Activated CD4-positive, alpha-beta memory T cell treated with anti-CD3 and anti-CD28 coated beads, Interleukin-2, amount 10 ng/mL, durations not matched to agents 7 days and 5 days (primary cell): ENCODE results near the gene SYTL2. TPM values are rescaled to one million over a fixed set of nuclear protein-coding genes. Genes with fewer than 3 reads are reported as not detected.

Source experiments
- CTCF ChIA-PET: fragments of 350-600 bp; sonication (Branson Sonifier 250); formaldehyde crosslinking; loops from one replicate; lab custom pipeline; 2021; ENCODE audit warnings: antibody characterized with exemption, inconsistent platforms; lab: Charles Lee
- POLR2A ChIA-PET: fragments of 350-600 bp; sonication (Branson Sonifier 250); formaldehyde crosslinking; loops from one replicate; lab custom pipeline; 2021; ENCODE audit warnings: antibody characterized with exemption; lab: Charles Lee
- DNase-seq: peaks from one replicate; pipeline ENCODE4 v3.0.0-alpha.2; 2020
- H3K27ac Mint-ChIP-seq: one replicate; pipeline ENCODE4 v1.8.0; 2021; ENCODE audit warnings: mild to moderate bottlenecking, mixed read lengths
- H3K27me3 Mint-ChIP-seq: one replicate; pipeline ENCODE4 v1.8.0; 2021; ENCODE audit warnings: mixed read lengths
- H3K36me3 Mint-ChIP-seq: one replicate; pipeline ENCODE4 v1.8.0; 2021; ENCODE audit warnings: low read depth, mixed read lengths
- H3K4me1 Mint-ChIP-seq: one replicate; pipeline ENCODE4 v1.8.0; 2021; ENCODE audit warnings: mixed read lengths
- H3K4me3 Mint-ChIP-seq: one replicate; pipeline ENCODE4 v1.8.0; 2021; ENCODE audit warnings: mild to moderate bottlenecking, mixed read lengths
- H3K9me3 Mint-ChIP-seq: one replicate; pipeline ENCODE4 v1.8.0; 2021; ENCODE audit warnings: mixed read lengths
- total RNA-seq, 2 experiments: library from RNA; stranded (reverse); gene quantifications; one replicate each; pipeline ENCODE4 v1.2.3, GENCODE V29; 2021

SYTL2 gene
- total RNA-seq, 2 experiments from 2014 or later, result 93.0 to 99.2 TPM

GRCh38 chr11:85823816-85824215, 12.9 kb upstream of the SYTL2 start:
- no peaks in the 10 kb centered on the region for H3K36me3 Mint-ChIP-seq
- ChIA-PET POLR2A (interaction anchor here (0.5 to 4.9 kb wide), 20 partner anchors 9 to 464 kb away, joined by 3 to 32 read pairs (median 4); partner anchors contain the start of genes CCDC83, CREBZF, EED and TMEM126B), CTCF (interaction anchor here (0.6 to 3.3 kb wide), 12 partner anchors 10 to 468 kb away, joined by 3 to 20 read pairs (median 3); partner anchors contain the start of genes CCDC83, CREBZF and SYTL2)
- H3K4me1 Mint-ChIP-seq, result peaks cover 72% of the 10 kb centered on the region
- DNase-seq, result peak; percentile 85
- H3K27ac Mint-ChIP-seq, result peak overlapping the region; percentile 90
- H3K4me3 Mint-ChIP-seq, result peak overlapping the region; percentile 46
- H3K27me3 Mint-ChIP-seq, result no peaks in the 10 kb centered on the region
- no peaks in the 10 kb centered on the region for H3K9me3 Mint-ChIP-seq

DNA sequence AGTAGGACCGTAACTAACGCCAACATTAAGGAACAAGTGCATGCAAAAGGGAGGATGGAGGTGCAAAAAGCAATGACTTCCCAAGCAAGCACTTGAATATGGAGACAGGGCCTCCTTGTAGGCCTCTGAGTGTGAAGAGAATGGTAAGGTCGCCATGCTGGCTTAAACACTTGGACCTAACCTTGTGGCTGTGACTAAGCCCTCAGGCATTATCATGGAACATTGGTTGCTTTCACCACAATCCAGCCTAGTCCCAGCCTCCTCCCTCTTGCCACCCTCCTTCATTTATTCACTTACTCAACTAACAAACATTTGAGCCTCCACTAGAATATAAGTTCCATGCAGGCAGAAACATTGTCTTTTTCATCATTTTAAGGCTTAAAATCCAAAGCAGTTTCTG, 11.9 kb upstream of the SYTL2 start:
- Mint-ChIP-seq H3K27ac (peak overlapping the region; percentile 51), H3K9me3 (no peaks in the 10 kb centered on the region), H3K4me3 (no peak overlapping the region), H3K36me3 (no peaks in the 10 kb centered on the region), H3K4me1 (peaks cover 63% of the 10 kb centered on the region), H3K27me3 (no peaks in the 10 kb centered on the region)
- CTCF ChIA-PET, result interaction anchor here (1.2 to 1.5 kb wide), 3 partner anchors 9 to 159 kb away, joined by 3 read pairs; no protein-coding TSS in a partner anchor
- POLR2A ChIA-PET, result interaction anchor here (1.3 to 4.9 kb wide), 3 partner anchors 8 to 159 kb away, joined by 5 to 32 read pairs (median 15); partner anchors contain the start of gene CREBZF
- DNase-seq, result no peak

- no peaks in the 10 kb centered on the region for H3K27me3 Mint-ChIP-seq
- CTCF ChIA-PET, result interaction anchor here (0.8 to 1.5 kb wide), 3 partner anchors 10 to 158 kb away, joined by 3 read pairs; no protein-coding TSS in a partner anchor
- H3K9me3 Mint-ChIP-seq, result no peaks in the 10 kb centered on the region
- H3K4me3 Mint-ChIP-seq, result no peak overlapping the region
- DNase-seq, result no peak
- peaks cover 52% of the 10 kb centered on the region for H3K4me1 Mint-ChIP-seq
- H3K27ac Mint-ChIP-seq, result no peak overlapping the region
- POLR2A ChIA-PET, result interaction anchor here (1.0 to 1.4 kb wide), 2 partner anchors 11 to 69 kb away, joined by 3 read pairs; no protein-coding TSS in a partner anchor
- H3K36me3 Mint-ChIP-seq, result no peaks in the 10 kb centered on the region
Observed at GRCh38 chr11:85821636-85822035, 10.7 kb upstream of the SYTL2 start.

DNA sequence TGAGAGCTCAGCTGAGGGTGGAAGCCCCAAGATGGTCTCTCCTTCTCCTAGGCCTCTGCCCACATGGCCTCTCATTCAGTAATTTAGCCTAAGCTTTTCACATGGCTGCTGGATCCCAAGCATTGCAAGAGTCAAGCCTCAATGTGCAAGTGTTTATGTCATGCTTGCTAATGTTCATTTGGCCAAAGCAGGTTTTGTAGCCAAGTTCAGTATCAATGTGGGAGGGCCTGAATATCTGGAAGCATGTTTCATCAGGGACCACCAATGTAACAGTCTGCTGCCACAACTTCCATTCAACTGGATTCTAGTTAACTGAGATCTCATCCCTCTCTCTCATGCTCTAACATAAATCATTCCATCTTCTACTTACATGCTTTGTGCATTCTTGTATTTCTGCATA, 8.5 kb upstream of the SYTL2 start:
- peaks cover 37% of the 10 kb centered on the region for H3K4me1 Mint-ChIP-seq
- DNase-seq, result no peak
- ChIA-PET POLR2A (no interaction called here), CTCF (no interaction called here)
- H3K9me3 Mint-ChIP-seq, result no peaks in the 10 kb centered on the region
- H3K4me3 Mint-ChIP-seq, result no peak overlapping the region
- no peaks in the 10 kb centered on the region for H3K36me3 Mint-ChIP-seq
- H3K27ac Mint-ChIP-seq, result no peak overlapping the region
- H3K27me3 Mint-ChIP-seq, result peaks cover 2% of the 10 kb centered on the region

GRCh38 chr11:85815186-85815931, 4.4 kb upstream of the SYTL2 start:
- Mint-ChIP-seq H3K4me1 (peaks cover 22% of the 10 kb centered on the region), H3K4me3 (no peak overlapping the region), H3K9me3 (no peaks in the 10 kb centered on the region), H3K27ac (no peak overlapping the region), H3K36me3 (peaks cover 3% of the 10 kb centered on the region), H3K27me3 (peaks cover 7% of the 10 kb centered on the region)
- CTCF ChIA-PET, result interaction anchor here (1.0 to 1.3 kb wide), 3 partner anchors 11 to 167 kb away, joined by 3 to 6 read pairs (median 5); partner anchors contain the start of gene CCDC83
- POLR2A ChIA-PET, result interaction anchor here (1.7 to 1.8 kb wide), 3 partner anchors 9 to 167 kb away, joined by 5 to 15 read pairs (median 5); partner anchors contain the start of genes CCDC83 and TMEM126A
- DNase-seq, result no peak

GRCh38 chr11:85813721-85814120, 2.8 kb upstream of the SYTL2 start:
- no peak for DNase-seq
- H3K36me3 Mint-ChIP-seq, result peaks cover 3% of the 10 kb centered on the region
- H3K27me3 Mint-ChIP-seq, result peaks cover 7% of the 10 kb centered on the region
- peaks cover 38% of the 10 kb centered on the region for H3K4me1 Mint-ChIP-seq
- ChIA-PET POLR2A (interaction anchor here (1.3 to 1.8 kb wide), 4 partner anchors 11 to 166 kb away, joined by 3 to 15 read pairs (median 5); partner anchors contain the start of genes CCDC83 and TMEM126A), CTCF (interaction anchor here (0.7 to 1.4 kb wide), 3 partner anchors 10 to 165 kb away, joined by 3 to 7 read pairs (median 3); no protein-coding TSS in a partner anchor)
- H3K4me3 Mint-ChIP-seq, result no peak overlapping the region
- no peak overlapping the region for H3K27ac Mint-ChIP-seq
- no peaks in the 10 kb centered on the region for H3K9me3 Mint-ChIP-seq

DNA sequence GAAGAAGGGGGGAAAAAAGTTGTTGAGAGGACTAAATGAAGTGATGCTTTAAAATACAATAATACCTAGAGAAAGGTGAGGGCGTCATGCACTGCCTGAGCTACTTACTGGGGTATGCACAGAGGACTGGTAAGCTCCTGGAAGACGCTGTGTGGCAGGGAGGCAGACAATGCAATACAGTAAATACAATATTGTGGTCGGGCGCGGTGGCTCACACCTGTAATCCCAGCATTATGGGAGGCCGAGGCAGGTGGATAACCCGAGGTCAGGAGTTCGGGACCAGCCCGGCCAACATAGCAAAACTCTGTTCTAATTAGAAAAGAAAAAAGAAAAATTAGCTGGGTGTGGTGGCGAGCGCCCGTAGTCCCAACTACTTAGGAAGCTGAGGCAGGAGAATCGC, 683 bp upstream of the SYTL2 start:
- Mint-ChIP-seq H3K27ac (peak overlapping the region; percentile 24), H3K27me3 (peaks cover 7% of the 10 kb centered on the region), H3K4me3 (peak overlapping the region; percentile 86), H3K36me3 (peaks cover 3% of the 10 kb centered on the region), H3K4me1 (peaks cover 44% of the 10 kb centered on the region), H3K9me3 (no peaks in the 10 kb centered on the region)
- no peak for DNase-seq
- POLR2A ChIA-PET, result no interaction called here
- CTCF ChIA-PET, result interaction anchor here (3.6 kb wide), 1 partner anchor 15 kb away, joined by 11 read pairs; no protein-coding TSS in a partner anchor

- Mint-ChIP-seq H3K27ac (peak overlapping the region; percentile 41), H3K4me1 (peaks cover 46% of the 10 kb centered on the region), H3K4me3 (peak overlapping the region; percentile 86), H3K9me3 (no peaks in the 10 kb centered on the region), H3K36me3 (peaks cover 3% of the 10 kb centered on the region), H3K27me3 (peaks cover 7% of the 10 kb centered on the region)
- DNase-seq, result no peak
- ChIA-PET CTCF (interaction anchor here (1.3 to 3.6 kb wide), 3 partner anchors 13 to 25 kb away, joined by 3 to 11 read pairs (median 6); no protein-coding TSS in a partner anchor), POLR2A (interaction anchor here (0.7 to 2.3 kb wide), 14 partner anchors 10 to 163 kb away, joined by 3 to 16 read pairs (median 6); partner anchors contain the start of genes CCDC83, CREBZF and TMEM126A)
Observed at GRCh38 chr11:85810521-85810870, 445 bp downstream of the SYTL2 start.

DNA sequence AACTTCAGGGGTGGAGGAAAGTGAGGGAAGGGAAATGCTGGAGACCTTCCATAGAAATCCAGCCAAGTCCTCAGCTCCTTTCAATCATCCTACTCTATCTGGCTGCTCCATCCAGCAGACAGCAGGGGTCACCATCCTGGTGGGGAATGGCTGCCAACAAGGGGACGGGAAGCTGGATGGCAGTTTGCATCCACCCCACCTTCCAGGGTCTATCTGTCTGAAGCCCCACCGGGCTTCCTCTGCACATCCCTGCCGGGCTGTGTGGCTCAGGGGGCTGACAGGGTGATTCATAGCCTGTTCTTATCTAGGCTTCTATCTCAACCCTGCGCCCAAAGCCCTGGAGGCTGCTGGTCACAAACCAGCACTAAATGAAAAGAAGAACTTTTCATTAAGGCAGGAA, 1.1 kb downstream of the SYTL2 start:
- Mint-ChIP-seq H3K4me1 (peaks cover 42% of the 10 kb centered on the region), H3K27me3 (peaks cover 6% of the 10 kb centered on the region), H3K4me3 (peak overlapping the region; percentile 86), H3K36me3 (peaks cover 7% of the 10 kb centered on the region), H3K27ac (peak overlapping the region; percentile 47), H3K9me3 (no peaks in the 10 kb centered on the region)
- DNase-seq, result peak; percentile 42
- CTCF ChIA-PET, result interaction anchor here (0.8 to 3.6 kb wide), 9 partner anchors 14 to 117 kb away, joined by 3 to 11 read pairs (median 3); no protein-coding TSS in a partner anchor
- POLR2A ChIA-PET, result interaction anchor here (0.7 to 2.3 kb wide), 16 partner anchors 11 to 181 kb away, joined by 3 to 16 read pairs (median 5); partner anchors contain the start of genes CCDC83, CREBZF, TMEM126A and TMEM126B

DNA sequence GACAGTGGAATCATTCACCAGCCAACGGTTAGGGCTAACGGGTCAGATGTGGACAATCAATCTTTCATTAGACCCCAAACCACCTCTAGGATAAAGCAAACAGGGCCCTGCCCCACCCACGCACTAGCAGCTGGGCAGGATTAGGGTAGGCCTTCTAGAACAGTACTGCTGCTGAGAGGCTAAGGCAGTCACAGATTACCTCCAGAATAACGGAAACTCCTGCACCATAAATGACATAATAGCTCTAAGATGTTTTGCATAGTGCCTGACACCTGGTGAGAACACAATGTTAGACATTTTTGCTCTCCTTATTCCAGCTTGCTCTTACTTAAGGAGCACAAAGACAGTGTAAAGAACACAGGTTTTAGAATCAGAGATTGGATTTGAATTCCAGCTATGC, 1.8 kb downstream of the SYTL2 start:
- ChIA-PET POLR2A (interaction anchor here (0.9 to 2.3 kb wide), 14 partner anchors 15 to 180 kb away, joined by 3 to 16 read pairs (median 6); partner anchors contain the start of genes CCDC83, CREBZF, TMEM126A and TMEM126B), CTCF (interaction anchor here (0.8 to 3.6 kb wide), 9 partner anchors 17 to 116 kb away, joined by 3 to 11 read pairs (median 3); no protein-coding TSS in a partner anchor)
- peaks cover 41% of the 10 kb centered on the region for H3K4me1 Mint-ChIP-seq
- peak; percentile 18 for DNase-seq
- no peaks in the 10 kb centered on the region for H3K9me3 Mint-ChIP-seq
- peak overlapping the region; percentile 86 for H3K4me3 Mint-ChIP-seq
- H3K27me3 Mint-ChIP-seq, result peaks cover 6% of the 10 kb centered on the region
- peaks cover 13% of the 10 kb centered on the region for H3K36me3 Mint-ChIP-seq
- no peak overlapping the region for H3K27ac Mint-ChIP-seq

GRCh38 chr11:85806876-85807275, 4.1 kb downstream of the SYTL2 start:
- Mint-ChIP-seq H3K4me3 (no peak overlapping the region), H3K4me1 (peaks cover 33% of the 10 kb centered on the region), H3K27me3 (peaks cover 1% of the 10 kb centered on the region), H3K27ac (no peak overlapping the region), H3K36me3 (peaks cover 19% of the 10 kb centered on the region), H3K9me3 (no peaks in the 10 kb centered on the region)
- DNase-seq, result no peak
- CTCF ChIA-PET, result no interaction called here
- POLR2A ChIA-PET, result no interaction called here

DNA sequence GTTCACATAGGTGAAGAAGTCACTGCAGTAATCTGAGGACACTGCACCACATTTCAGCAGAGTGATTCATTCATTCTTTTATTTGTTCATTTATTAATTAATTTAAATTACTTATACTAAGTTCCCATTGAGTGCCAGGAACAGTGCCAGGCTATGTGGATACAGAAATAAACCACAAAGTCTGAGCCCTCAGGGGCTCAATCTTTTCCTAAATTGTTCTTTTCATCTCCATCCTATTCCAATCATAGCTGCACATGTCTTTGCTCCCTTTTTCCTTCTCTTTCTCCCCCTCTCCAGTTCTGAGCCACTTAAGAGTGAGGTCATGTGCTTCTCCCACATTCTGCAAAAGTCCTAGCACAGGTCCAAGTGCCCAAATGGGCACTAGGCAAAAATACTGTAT, 4.9 kb downstream of the SYTL2 start:
- Mint-ChIP-seq H3K4me3 (no peak overlapping the region), H3K27me3 (peaks cover 1% of the 10 kb centered on the region), H3K27ac (no peak overlapping the region), H3K4me1 (peaks cover 34% of the 10 kb centered on the region), H3K36me3 (peaks cover 24% of the 10 kb centered on the region), H3K9me3 (peaks cover under 1% of the 10 kb centered on the region)
- ChIA-PET POLR2A (no interaction called here), CTCF (interaction anchor here (1.3 kb wide), 1 partner anchor 8 kb away, joined by 3 read pairs; no protein-coding TSS in a partner anchor)
- no peak for DNase-seq
